Activated CD8-positive, alpha-beta memory T cell treated with anti-CD3 and anti-CD28 coated beads, Interleukin-2, amount 50 U/mL, for 24 hours (primary cell): ENCODE results near the gene KCNQ1.
A peak's percentile ranks its signal among the peaks of the same experiment; 100 is the strongest.

Experiments used
- DNase-seq: peaks from one replicate; pipeline ENCODE4 v3.0.0-alpha.2; 2020; ENCODE audit errors: extremely low read depth

The KCNQ1 gene

DNA sequence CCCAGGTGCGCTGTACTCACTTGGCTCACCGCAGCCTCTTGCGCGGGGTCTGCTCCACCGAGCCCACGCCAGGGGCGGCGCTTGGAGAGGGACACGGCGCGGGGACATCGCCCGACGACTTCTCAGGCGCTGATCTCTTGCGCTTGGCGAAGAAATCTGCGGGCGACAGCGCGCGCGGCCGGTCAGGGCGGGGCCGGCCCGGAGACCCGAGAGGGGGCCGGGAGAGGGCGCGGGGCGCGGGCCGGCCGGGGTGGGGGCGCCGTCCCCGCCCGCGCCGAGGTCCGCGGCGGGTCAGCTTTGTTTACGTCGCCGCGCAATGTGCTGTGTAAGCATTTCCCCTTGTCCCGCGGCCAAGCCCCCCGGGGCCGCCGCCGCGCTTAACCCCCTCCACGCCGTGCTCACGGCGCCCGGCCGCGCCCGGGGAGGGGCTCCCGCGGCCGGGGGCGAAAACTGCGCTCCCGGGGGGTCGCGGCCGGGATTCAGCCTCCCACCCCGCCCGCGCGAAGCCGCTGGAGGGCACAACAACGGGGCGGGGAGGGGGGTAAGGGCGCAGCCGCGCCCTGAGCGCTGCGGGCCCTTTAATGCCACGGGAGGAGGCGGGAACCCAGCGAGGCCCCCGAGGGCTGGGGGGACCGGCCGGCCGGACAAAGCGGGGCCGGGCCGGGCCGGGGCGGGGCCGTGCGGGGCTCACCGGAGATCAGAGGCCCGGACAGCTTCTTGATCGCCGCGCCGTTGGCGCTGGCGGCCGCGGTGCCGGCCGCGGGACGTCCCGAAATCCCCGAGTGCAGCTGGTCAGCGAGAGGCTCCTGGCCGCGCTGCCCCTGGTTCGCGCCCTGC lies 439.4 kb downstream of the KCNQ1 start:
- DNase-seq = no peak

- DNase-seq = no peak
Measured at GRCh38 chr11:2885017-2885677, 440.3 kb downstream of the KCNQ1 start.

DNA sequence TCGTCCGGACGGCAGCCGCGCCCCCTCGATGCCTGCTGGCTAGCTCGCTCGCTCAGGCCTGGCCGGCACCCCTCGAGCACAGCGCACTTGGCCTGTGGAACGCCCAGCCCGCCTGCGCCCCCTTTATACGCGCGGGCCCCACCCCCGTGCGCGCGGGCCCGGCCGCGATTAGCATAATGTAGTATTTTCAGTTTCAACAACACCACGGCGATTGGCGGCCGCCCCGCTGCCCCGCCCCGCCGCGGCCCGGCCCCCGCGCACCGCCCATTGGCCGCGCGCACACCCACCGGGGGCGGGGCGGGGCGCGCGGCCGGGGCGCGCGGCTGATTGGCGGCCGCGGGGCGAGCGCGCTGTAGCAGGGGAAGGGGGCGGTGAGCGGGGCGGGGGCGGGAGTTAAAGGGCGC lies 440.9 kb downstream of the KCNQ1 start, which contains the start of gene CDKN1C:
TSS of gene CDKN1C (minus strand) at position 98 of the 404 bp plus-strand sequence. CDS start 319 bp downstream, outside the sequence.
- DNase-seq = peak; percentile 49

DNA sequence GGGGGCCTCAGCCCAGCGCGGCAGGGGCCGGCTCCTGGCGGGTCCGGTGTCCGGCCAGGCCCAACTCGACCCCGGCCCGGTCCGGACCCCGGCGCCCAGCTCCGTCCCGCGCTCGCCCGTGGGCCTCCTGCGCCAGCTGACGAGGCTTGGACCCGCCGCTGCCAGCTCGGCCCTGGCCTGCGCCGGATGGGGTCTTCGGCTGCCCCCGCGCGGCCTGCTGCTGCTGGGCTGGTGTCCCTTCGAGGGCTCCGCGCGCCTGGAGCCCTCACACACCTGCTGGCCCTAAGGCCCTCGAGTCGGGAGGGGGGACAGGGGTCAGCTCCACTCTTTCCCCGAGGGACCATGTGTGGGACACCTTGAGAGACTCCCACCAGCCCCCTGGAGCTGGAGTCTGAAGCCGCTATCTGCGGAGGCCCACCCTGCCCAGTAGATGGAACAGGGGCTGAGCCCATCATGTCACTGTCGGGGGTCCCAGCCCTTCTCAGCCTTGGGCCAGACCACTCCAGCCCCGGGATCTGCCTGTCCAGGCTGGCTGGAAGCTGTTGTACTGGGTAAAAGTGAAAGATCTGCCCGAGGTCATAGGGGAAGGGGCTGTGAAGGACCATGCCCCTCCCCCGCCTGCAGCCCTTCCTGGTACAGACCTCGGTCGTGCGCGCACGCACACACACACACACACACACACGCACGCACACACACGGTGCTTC lies 441.5 kb downstream of the KCNQ1 start:
- DNase-seq = no peak

DNA sequence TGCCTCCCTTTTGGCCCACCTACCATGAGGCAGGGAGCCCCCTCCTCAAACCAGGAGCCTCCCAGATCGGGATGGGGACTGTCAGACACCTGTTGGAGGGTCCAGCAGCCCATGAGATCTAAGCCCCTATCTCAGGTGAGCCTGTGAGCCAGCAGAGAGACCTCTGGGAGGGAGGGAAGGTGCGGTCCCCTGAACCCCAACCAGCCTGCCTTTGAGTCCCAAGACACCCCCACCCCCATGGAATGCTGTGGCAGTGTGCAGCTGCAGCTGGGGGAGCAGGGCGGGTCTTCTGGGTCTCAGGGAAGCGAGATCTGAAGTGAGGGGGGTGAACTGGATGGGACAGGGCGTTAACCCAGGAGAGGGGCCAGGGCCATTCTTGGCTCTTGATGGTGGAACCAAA lies 442.1 kb downstream of the KCNQ1 start:
- no peak for DNase-seq

DNA sequence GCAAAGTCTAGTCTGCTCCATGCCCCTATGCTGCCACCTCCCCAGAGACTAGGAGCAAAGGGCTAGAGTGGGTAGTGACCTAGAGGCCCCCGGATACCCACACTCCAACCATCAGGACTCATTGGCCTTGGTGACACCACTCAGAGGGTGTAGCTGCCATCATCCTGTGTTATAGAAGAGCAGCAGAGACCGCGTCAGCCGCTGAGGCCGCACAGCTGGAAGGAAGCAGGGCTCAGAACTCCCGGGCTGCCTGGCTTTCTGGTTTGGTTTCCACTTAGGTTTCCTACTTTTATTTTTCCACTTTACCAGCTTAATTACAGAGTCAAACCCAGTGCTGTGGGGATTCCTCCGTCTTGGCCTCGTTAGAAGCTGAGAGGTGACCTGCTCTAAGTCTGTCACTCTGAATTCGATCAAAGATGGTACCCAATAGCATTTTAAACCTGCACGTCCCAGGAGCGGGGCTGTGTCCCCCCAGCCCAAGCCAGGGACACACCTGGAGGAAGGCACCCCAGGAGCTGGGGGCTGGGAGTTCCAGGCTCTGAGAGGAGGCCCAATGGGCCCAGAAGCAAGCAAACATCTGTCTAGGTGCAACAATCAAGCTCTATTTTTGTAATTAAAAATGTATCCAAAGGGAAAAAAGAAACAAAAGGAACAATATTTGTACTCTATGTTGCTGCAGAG lies 442.8 kb downstream of the KCNQ1 start:
- no peak for DNase-seq

- DNase-seq = peak; percentile 57
Measured at GRCh38 chr11:2888266-2888968, 443.6 kb downstream of the KCNQ1 start.

DNA sequence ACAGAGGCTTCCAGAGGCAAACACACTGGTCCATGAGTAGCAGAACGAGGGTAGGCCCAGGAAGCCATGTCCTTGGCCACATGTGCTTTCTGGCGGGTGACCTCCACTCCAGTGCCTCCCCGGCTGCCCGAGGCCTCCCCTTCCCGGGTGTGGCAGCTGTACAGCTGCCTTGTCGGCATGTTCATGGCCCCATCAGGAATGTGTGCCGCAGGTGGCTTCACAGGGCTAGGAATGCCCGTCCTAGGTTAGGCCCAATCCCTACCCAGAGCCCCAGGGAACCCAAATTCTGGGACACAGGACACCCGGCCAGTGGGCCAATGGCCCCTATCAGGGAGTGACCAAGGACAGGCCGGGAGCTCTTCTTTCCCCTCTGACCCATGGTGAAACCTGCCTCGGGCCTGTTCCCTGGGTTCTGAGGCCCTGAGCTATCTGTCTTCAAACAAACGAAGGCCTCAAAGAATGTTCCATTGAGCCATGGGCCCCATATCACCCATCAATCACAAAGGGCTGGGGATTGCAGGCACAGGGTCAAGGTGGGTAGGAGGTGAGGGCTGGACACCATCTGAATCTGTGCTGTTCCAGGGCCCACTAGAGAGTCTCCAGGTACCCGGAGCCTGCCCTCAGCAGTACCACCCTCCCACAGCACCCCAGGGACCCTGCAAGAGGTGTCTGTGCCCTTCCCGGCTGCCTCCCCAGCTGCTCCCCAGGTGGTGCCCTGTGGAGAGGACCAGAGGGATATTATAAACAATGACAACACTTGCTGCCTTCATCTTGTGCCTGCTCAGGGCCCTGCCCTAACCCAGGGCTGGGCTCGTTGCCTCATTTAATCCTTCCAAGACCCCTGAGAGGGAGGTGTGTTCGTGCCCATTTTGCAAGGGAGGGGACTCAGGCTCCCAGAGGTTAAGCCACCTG lies 444.8 kb downstream of the KCNQ1 start:
- no peak for DNase-seq

- DNase-seq = no peak
Measured at GRCh38 chr11:2890466-2891294, 445.9 kb downstream of the KCNQ1 start.

- DNase-seq = no peak
Measured at GRCh38 chr11:2891326-2892214, 446.8 kb downstream of the KCNQ1 start.

GRCh38 chr11:2892215-2892966 lies 447.6 kb downstream of the KCNQ1 start:
- no peak for DNase-seq

- no peak for DNase-seq
Measured at GRCh38 chr11:2892967-2893528, 448.2 kb downstream of the KCNQ1 start.

DNA sequence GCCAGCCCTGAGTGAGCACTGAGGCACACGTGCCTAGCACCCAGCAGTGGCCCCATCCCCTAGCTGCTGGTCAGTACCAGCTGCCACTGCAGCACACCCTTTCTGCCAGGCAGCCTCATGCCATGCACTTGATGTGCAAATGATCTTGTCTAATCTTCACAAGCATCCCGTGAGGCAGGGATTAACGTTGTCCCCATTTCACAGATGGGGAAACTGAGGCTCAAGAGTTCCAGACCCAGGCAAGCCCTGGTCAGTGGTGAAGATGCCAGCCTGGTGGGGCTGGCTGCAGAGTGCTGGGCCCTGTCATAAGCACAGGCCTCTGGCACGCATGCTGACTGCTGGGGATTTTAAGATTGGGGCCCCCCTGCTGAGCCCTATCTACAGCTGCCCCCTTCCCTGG lies 449.1 kb downstream of the KCNQ1 start:
- no peak for DNase-seq

DNA sequence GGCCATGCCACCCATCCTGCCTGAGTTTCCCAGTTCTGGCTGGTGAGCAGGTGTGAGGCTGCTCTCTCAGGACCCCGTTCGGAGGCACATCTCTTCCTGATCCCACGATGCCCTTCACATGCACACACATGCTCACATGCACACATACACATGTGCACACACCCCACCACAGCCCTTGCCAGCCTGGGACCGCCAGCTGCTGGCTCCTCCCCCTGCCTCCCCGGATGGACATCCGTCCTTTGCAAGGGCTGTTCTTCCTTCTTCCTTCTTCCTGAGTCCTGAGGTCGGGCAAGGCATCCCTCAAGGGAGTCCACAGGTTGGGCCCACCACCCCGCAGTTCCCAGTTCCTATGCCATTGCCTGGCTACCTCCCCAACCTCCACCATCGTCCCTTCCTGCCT lies 451.2 kb downstream of the KCNQ1 start:
- no peak for DNase-seq

- DNase-seq = no peak
Measured at GRCh38 chr11:2897048-2897447, 452.2 kb downstream of the KCNQ1 start.

DNA sequence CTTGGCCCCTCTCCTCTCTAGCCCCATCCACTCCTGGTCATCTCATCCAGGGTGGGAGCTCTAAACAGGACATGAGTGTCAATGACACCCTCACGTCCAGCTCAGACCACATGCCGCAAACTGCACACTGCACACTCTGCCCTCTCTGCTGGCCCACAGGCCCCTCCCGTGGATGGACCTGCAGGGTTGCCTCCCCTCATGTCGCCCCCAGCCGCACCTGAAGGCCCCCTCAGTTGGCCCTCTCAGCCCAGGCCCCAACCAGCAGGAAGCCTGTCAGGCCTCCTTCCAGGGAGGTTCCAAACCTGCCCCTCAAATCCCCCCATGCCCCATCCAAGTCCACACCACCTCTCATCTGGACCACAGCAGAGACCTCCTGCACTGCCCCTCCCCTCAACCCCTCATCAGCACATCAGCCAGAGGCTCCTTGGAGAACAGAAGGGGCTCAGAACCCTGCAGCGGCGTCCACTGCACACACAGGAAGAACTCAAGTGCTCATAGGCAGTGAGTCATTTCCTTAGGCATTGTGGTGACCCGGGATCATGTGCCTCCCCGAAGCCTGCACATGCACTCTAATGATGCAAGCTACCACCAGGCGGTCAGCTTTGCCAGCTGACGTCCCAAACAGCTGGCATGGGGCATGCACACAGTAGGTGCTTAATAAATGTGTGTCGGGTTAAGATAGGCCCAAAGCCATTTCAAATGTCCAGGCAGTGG lies 453.7 kb downstream of the KCNQ1 start:
- no peak for DNase-seq
